ENCODE data around the gene MLH3.

MLH3 gene

GRCh38 chr14:75066691-75067090, 15.4 kb upstream of the MLH3 start:
- FAIRE-seq: no peak

GRCh38 chr14:75064205-75064567, 12.9 kb upstream of the MLH3 start:
- no peak for FAIRE-seq

DNA sequence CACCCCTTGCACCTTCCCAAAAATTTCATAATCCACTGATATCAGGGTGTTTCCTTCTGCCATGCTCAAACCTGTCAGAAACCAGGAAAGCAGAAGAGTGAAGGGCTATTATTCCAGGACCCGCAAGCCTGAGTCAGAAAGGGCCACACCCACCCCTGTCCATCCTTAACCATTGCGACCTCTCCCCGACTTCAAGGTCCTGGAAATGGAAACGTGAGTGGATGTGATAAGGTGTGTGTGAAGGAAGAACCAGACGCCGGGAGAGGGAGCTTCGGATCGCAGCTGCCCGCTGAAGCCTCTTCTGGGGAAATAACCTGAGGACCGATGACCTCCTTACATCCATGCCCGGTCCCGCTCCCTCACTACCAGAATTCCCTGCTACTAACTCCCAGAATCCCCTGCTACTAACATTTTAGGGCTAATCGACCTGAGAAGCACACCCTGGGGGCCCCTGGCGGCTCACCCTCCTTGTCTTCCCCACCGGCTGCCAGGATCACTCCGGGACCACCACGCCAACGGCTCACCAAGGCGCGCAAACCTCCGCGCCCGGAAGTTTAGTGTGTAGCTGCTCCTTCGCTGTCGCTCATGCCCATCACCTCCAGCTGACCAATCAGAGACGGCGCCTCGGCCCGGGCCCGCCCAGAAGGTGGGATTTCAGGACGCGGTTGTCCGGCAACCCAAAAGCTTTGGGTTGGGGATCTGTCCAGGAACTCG, 12.4 kb upstream of the MLH3 start, which contains the start of gene ACYP1:
Gene ACYP1 (minus strand): TSS at position 534 of the 714 bp plus-strand sequence. CDS start 471 bp downstream, at position 63.
- peak; percentile 87 for FAIRE-seq

- FAIRE-seq: no peak
These were observed 11.7 kb upstream of the MLH3 start for GRCh38 chr14:75063013-75063412.

DNA sequence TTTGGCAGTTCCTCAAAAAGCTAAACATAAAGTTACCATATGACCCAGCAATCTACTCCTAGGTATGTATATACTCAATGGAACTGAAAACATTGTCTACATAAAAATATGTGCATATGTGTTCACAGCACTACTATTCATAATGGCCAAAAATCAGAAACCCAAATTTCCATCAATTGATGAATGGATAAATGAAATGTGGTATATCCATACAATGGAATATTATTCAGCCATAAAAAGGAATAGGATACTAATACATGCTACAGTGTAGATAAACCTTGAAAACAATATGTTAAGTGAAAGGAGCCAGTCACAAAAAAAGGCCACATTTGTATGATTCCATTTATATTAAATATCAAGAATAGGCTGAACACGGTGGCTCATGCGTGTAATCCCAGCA, 9.2 kb upstream of the MLH3 start:
- FAIRE-seq: no peak

DNA sequence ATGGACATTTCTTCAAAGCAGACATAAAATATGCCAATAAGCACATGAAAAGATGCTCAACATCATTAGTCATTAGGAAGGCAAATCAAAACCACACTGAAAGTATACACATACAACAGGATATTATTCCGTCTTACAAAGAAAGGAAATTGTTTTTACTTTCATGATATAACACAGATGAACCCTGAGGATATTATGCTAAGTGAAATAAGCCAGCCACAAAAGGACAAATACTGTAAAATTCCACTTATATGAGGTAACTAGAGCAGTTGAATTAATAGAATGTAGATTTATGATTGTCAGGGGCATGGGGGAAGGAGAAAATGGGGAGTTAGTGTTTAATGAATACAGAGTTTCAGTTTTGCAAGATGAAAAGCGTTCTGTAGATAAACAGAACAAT, 8.4 kb upstream of the MLH3 start:
- no peak for FAIRE-seq

- FAIRE-seq: no peak
These were observed 3.2 kb upstream of the MLH3 start for GRCh38 chr14:75054421-75054820.

DNA sequence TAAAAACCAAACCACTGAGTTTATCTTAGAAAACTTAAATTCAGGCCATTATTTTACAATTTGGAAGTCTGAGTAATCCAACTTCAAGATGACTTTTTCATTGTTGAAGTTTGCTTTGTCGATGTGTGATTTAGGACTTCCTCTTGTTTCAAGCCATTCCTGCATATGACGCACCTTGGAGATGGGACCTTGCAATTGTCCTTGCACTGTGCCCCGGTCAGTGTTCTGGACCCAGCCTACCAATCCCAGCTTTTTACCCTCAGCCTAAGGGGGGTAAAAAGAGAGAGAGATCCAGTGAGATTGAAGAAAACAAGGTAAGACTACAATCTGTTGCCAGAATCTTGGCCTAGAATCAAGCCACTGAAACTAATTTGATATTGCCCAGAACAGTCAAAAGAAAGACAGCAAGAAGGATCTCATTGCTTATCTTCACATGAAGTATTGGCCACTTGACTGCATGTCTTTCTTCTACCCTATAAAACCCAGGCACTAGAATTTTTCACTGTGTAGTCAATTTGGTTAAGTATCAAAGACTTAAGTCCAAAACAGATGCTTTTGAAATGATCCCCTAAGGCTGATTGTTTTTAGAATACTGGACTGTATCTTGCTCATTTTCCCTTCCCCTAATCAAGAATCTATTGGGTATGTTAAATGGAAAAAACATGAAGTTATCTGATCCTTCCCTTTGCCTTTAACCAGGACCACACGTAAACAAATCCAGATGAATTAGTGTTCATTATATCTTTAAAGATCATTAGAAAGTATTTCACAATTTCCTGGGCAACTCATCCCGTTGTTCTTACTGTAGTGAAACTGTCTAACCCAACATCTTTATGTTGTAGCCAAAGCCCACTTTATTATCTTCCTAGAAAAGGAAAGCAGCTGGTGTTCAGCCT, 2.4 kb upstream of the MLH3 start:
- FAIRE-seq: no peak

GRCh38 chr14:75051556-75051899, 261 bp upstream of the MLH3 start:
- no peak for FAIRE-seq

DNA sequence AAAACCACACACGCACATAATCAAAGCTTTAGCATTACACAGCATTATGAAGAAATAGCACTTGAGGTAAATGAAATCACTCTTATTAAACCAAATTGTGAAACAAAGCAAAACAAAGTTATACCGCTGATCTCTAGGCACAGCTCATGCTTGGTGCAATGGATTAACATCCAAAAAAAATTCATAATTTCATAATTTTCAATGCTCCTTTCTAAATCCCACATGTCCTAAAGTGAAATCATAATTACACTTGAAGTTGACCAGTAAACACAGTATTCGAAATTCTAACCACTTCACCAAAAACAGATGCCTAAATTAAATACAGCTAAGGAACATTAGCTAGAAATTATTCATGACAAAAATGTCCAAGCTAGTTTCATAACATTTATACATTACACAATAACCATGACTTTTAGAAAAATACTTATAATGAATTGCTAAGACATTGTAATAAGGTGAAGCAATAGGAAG, 1.5 kb downstream of the MLH3 start:
- FAIRE-seq: no peak

DNA sequence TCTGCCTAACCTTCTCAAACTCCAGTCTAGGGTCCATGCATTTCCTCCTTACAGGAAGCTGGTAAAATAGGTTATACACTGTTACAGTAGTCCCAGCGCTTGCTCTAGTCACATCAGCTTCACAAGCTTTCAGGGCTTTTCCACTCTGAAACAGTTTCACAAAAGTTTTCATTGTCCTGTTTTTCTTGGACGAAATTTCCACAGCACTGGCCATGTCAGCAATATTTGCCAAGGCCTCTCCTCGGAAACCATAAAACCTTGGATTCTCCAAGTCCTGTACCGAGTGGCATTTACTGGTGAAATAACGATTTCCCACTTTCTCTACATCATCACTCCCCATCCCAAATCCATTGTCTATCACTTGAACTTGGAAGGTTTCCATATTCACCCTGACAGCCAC, 2.1 kb downstream of the MLH3 start:
- FAIRE-seq: no peak

- FAIRE-seq: no peak
These were observed 3.2 kb downstream of the MLH3 start for GRCh38 chr14:75048101-75048500.

- no peak for FAIRE-seq
These were observed 3.8 kb downstream of the MLH3 start for GRCh38 chr14:75047506-75047905.

DNA sequence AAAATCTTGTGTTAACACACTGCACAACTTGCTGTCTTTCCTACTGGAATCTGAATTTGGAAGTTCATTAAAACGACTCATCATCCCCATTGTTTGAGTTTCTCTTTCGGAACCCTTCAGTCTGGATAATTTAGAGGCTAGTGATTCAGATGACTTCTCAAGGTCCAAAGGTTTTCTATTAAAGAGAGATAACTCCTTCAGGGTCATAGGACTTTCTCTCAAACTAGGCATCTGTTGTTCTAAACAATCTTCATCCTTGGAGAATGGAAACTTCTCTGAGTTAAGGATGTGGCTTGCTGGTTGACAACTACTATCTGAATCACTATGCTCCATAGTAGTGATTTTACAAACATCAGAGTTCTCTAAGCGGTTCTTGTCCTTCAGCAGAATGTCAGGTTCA, 4.4 kb downstream of the MLH3 start:
- no peak for FAIRE-seq

GRCh38 chr14:75046275-75046674, 5.0 kb downstream of the MLH3 start:
- FAIRE-seq: no peak

- FAIRE-seq: no peak
These were observed 6.5 kb downstream of the MLH3 start for GRCh38 chr14:75044752-75045151.

- FAIRE-seq: no peak
These were observed 6.9 kb downstream of the MLH3 start for GRCh38 chr14:75044322-75044721.

- FAIRE-seq: no peak
These were observed 9.2 kb downstream of the MLH3 start for GRCh38 chr14:75042035-75042434.

DNA sequence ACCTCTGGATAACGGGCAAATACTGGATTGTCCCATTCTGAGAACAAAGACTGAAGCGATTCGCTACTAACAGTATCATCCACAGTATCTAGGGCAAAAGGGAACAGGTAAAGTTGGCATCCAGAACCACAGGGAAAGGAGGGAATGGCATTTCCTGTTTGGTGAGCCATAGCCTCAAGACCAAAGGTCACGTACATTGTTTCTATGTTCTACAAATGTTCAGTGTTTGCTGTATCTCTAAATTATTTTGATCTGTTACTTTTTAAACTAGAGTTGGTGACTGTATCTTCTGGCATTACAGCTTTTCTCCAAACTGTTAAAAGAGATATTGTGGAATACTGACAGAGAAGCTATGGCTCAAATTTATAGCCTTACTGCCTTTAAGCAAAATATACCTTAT, 9.7 kb downstream of the MLH3 start:
- no peak for FAIRE-seq

DNA sequence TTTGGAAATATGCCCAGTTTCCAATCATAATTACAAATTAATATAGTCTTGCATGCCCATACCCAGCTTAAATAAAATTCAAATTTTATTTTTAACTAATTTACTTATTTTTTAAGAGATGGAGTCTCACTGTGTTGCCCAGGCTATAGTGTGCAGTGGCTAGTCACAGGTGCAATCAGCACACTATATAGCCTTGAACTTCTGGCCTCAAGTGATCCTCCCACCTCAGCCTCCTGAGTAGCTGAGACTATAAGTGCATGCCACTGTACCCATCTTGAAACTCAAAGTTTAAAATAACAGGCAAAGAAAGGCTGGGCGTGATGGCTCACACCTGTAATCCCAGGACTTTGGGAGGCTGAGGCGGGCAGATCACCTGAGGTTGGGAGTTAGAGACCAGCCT, 10.3 kb downstream of the MLH3 start:
- no peak for FAIRE-seq

DNA sequence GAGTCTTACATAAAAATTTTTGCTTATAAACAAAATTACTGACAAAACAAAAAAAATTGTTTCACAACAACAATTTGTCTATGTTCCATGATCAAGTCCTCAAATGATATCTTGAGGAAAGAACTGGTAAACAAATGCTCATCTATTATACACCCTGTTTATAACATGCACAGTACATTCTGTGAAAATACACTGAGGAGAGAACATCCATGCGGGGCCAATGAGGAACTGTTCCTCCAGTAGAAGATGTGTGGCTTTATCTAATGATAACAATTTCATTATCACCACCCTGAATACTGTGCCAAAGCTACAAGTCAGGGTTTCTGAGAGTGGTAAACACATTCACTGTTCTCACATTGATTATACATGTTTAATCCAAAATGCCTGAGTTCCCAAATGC, 10.8 kb downstream of the MLH3 start:
- no peak for FAIRE-seq

DNA sequence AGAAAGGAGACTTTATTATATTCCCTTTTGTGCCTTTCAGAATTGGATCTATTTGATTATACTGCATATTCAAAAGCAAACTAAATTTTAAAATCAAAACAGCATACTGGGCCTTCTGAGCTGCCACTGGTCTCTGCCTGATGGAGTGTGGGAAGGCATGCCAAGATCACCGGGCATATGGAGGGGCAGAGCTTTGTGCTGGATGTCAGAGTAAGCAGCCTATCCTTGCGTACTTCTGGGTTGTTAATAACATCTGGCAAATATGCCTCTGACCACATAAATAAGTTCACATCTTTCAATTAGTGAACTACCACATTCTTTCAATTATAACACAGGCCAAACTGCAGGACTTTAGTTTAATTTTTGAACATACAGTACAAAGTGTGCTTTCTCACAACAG, 18.3 kb downstream of the MLH3 start:
- no peak for FAIRE-seq

- FAIRE-seq: no peak
These were observed 21.1 kb downstream of the MLH3 start for GRCh38 chr14:75030147-75030546.

DNA sequence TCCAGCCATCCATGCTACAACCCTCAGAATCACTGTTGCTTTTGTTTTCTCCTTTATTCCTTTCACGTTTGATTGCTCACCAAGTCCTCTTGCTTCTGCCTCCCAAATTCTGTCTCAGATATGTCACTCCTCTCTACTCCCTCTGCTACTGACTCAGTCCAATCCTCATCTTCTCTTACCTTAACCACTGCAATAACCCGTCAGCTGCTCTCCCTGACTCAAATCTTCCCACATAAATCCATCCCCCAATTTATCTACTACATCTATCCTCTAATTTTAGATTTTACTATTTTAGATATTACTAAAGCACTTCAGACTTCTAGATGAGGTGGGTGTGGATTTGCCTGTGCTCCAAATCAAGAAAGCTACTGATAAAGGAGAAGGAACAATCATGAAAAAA, 25.4 kb downstream of the MLH3 start:
- no peak for FAIRE-seq

Data from G401.6 (cell line).